ELF-1 (cell line): ENCODE data around the gene SND1.

Experiments used
- DNase-seq: peaks from one replicate; pipeline ENCODE4 v3.0.0-alpha.2; 2016; ENCODE audit warnings: low read depth, low spot score

SND1 gene

DNA sequence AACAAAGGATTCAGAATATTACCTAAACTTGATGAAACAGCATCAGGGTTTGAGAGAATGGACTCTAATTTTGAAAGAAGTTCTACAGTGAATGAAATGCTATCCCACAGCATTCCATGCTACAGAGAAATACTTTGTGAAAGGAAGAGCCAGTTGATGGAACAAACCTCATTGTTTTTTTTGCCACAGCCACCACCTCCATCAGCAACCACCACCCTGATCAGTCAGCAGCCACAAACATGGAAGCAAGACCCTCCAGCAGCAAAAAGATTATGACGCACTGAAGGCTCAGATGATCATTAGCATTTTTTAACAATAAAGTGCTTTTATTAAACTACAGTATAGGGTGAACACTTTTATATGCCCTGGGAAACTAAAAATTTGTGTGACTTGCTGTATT, 280.5 kb downstream of the SND1 start:
- no peak for DNase-seq

DNA sequence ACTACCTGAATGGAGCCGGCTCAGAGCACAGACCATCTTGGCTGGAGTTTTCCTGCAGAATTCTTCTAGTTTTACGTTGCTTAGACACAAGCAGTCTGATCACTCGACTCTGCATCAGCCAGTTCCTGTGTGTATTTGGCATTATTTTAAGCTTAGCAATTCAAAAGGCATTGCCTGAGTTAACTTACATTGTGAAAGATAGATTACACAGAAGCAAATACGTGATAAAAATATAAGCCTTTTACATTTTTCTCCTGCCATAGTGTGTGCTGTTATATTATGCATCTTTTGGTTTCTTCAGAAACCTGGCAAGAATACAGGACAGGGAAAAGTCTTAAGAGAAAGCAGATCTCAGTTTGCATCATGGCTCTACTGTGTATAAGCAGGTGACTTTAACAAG, 281.2 kb downstream of the SND1 start:
- DNase-seq, result no peak

DNA sequence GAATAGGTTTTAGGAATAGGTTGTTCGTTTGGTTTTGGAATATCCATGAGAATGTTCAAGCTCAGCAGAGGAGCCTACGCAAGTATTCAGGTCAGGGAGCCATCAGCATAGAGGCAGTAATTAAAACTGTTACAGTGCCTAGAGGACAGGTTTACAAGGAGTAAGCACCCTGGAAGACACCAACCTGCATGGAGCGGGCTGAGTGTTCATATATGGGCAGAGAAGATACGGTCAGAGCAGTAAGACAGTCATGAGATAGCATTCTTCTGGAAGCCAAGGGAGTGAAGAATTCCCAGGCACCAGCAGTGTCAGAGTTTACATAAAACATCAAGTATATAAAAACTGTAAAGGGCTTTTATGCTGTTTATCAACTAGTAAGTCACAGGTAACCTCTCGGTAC, 282.7 kb downstream of the SND1 start:
- DNase-seq, result no peak

DNA sequence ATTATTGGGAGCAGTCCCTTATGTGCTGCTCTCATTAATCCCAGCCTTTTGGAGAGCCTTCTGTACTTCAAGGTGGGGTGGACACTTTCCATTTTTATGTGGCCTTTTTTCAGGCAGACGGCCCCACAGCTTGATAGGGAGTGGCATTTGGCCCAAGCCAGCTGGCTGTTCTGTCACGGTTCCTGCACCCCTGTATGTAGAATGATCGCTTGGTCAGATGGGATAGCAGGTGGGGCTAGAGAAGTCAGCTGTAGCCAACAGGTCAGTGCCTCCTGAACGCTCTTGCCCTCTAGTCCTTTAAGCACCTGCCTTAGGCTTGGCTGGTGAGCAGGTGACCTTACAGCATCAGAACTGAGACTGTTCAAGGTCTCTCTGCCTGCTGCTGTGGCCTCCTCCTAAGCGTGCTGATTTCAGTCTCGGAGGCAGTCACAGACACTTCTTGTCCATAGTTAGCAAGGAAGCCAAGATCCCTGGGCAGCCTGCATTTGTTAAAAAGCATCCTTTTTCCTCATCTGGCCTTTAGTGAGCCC, 283.9 kb downstream of the SND1 start:
- no peak for DNase-seq

DNA sequence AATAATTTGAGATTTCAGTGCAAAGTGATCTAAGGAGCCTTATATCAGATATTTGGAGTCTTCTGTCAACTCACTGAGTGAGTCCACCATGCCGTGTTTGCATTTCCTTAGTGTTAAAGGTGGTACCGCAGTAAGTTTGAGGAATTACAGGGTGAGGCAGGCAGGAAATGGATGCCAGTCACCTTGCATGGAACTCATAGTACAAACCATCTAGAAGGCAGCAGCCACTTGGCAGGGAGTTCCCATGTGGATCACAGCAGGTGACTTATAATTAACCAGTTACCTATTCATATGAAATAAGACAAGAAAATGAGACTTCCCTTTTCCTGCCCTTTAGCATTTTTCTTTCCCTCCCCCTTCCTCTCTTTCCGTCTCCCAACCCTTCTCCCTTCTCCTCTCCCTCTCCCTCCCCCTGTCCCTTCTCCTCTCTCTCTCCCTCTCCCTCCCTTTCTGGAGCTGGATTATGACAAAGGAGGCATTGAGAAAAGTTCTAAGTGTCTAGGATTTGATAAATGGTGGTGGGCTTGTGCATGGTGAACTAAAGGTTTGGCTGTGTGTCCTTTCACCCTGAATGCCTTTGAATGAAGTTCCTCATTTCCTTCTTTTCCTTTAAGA, 285.2 kb downstream of the SND1 start:
- DNase-seq, result no peak

DNA sequence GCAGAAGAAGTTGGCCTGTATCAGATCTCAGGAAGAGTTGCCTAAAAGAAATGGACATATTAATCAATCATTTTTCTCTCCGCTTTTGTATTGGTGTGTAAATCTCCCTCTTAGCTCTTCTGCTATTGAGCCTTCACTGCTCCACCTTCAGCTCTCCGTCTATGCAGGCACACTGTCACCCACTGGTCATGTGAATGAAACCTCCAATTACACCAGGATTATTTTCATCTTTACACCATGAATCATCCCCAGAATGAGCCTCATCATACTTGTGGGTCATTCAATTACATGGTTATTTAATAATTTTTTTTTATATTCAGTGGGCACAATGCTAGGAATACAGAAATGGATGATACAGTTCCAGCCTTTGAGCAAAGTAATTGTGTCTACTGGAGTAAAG, 286.6 kb downstream of the SND1 start:
- DNase-seq, result no peak

DNA sequence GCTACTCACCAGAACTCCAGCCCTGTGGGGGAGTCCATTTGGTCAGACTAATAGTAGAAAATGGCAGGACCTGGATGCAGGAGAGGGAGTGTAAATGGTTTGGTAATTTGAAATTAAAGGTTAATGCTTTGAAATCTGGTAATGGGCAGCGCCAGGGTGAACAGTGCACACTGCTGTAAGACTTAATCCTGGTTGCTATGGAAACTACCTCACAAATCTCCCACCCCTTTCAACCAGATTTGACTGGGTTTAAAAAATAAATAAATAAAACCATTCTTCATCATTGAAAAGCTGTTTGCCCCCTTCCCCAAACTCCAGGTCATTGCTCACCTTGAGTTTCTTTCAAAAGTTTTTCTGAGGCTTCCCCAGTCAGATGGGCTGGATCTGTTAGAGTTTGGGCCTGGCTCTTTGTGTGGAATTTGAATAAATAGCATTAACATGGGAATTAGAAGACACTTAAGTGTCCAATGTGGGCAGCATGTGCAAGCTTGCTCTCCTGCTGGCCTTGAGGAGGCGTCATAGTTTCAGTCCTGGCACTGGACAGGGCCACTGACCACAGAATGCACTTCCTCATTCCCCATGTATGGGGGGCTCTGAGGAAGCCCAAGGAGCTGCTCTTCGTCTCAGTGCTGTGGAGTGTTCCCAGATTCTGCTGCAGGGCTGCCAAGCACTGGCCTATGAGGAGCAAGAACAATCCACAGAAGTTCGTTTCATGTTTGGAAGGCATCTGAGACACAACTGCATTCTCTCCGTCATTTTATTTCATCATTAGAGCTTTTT, 288.6 kb downstream of the SND1 start:
- DNase-seq, result no peak

DNA sequence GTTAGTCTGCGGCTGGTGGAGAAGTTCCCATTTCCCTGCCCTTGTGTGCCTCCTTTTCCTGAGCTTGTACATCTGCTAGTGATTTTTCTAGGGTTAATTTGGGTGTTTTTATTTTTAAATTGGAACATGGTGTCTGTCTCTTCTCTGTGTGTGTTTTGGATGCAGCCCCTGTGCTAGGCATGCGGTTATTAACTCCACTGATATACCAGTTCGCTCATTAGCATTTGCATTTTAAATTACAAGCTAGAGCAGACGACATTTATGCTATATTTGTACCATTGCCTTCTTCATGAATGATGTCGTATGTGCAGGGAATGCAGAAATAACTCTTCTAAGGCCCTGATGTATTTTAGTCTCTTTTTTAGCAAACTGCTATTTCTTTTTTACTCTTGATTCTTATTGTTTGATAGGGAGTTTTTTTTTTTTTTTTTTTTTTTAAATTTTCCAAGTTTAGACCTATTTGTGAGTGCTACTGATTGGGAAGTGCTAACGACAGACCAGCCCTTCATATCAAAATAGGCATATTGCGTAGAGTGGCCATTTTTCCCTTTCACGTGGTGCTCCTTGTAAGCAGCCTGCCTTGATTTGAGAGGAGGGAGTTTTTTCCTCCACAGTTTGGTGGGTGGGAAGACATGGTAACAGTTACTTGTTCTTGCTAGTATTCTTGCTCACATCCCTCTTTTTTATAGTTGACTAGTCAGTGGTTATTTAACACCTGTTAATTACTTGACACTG, 289.6 kb downstream of the SND1 start:
- DNase-seq, result no peak

DNA sequence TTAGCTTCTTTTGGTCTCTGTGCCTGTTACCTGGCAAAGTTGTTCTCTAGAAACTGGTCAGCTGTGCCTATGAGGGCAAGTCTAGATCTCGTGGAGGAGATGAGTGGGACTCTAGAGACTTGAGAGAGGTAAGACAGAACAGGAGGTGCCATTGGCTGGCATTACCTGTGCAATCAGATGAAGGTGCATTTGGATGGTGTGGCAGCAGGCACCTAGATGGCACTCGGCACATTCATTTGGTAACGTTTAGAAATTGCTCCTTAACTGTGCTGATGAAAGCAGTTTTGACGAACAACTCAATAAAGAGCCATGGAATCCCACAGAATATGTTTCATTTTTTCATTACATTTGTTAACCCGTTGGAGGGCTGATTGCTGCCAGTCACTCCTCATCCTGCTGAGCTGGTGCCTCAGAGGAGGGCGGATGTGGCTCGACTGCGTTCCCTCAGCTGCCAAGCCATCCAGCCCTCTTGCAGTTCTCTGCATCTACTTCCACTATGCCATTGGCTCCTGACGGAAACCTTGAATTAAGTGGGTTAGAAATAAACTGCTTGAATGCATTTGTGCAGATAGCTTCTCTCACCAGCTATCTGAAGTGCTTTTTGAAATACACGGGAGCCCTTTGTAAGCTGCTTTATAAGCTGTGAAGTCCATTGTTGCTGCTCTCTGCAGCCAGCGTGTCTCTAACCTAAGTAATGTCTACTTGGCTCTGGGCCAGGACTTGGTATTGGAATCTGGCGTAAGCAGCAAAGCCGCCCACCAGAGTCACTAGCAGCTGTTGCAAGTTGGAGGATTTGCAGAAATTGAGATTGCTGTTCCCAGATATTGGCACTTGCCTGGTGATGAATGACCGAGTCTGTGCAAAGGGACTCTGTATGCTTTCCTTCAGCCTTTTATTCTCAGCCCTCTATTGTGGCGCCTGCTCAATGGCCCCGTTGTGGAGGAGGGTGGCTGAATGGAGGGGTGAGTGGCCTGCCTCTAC, 291.8 kb downstream of the SND1 start:
- DNase-seq, result no peak

DNA sequence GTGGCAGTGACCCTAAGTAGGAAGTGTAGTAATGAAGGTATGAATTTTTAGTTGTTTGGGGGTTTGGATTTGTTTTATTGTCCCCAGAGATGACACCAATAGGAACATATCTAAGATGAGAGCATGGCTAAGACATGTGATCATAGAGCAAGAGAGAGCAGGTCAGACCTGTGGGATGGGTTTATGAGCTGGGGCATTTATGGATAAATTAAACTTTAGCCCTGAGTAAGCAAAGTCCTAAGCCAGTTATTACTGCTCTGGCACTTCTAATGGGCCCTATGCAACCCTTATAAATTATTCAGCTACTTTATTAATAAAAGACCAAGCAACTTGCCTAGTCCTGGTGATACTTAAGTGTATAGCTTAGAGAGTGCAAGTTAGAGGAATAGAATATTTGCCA, 294.1 kb downstream of the SND1 start:
- DNase-seq, result no peak

DNA sequence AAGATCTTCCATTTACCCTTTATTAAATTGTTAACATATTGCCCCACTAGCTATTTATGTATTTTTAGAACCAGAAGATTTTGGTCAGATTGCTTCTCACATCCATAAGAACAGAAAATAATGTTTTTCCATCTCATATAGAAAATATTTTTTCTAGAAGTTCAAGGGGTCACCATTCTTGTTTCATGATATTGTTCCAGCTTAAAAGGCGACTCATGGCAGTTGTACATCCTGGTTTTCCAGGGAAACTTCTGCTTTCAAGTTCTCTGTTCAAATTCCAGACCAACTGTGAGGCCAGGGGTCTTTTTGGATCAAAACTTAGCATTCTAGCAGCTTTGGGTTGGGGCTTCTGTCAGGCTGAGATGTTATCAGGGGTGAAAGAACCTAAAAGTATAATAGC, 294.9 kb downstream of the SND1 start:
- no peak for DNase-seq

DNA sequence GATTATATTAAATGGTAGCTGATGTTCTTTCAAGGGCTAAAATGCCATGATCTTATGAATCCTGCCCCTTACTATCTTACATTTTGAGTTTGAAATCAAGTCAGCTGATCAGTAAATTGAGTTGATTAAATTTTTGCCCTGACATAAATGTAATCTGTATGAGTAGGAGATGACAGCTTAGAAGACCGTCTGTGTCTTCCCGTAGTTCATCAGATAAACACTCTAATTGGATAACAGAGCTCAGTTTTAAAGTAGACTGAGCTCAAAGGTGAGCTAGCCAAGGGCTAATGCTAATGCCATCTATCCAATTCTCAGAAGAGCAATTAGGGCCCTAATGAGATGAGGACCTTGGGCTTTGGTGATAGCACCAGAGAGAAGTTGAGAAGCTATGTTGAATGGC, 296.3 kb downstream of the SND1 start:
- no peak for DNase-seq

DNA sequence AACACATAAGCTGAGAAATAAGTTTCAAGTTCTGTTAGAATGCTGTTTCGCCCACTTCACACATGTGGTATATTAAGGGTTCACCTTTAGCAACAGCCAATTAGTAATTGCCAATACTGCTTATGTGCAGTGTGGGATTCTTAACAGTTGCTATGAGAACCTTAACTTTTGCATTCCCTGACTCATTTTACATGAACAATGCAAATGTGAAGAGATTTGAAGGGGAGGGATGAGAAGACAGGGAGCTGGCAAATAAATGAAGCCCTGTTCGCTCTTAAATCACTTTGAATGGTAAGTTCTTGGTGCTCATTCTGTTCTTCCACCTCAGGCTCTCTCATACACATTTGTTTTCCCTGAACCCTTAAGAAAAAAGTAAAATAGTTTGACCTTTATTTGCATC, 296.9 kb downstream of the SND1 start:
- DNase-seq, result no peak

DNA sequence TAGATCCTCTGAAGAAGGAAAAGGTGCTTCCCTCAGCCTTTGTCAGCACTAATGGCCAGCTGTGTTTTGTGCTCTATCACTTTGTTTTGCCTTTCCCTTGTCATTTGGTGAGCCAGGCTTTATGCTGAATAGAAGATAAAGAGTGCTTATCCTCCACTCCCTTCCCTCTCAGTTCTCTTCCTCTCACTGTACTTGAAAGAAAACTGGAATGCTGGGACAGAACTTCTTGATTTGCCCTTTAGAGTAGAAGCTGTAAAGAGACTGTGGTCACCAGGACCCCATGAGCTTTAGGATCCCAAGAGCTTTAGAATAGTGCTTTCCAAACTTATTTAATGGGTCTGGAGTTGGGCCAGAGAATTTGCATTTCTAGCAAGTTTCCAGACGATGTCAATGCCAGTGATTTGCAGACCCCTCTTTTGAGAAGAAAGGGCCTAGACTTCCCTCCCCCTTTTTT, 297.8 kb downstream of the SND1 start:
- peak; percentile 20 for DNase-seq

DNA sequence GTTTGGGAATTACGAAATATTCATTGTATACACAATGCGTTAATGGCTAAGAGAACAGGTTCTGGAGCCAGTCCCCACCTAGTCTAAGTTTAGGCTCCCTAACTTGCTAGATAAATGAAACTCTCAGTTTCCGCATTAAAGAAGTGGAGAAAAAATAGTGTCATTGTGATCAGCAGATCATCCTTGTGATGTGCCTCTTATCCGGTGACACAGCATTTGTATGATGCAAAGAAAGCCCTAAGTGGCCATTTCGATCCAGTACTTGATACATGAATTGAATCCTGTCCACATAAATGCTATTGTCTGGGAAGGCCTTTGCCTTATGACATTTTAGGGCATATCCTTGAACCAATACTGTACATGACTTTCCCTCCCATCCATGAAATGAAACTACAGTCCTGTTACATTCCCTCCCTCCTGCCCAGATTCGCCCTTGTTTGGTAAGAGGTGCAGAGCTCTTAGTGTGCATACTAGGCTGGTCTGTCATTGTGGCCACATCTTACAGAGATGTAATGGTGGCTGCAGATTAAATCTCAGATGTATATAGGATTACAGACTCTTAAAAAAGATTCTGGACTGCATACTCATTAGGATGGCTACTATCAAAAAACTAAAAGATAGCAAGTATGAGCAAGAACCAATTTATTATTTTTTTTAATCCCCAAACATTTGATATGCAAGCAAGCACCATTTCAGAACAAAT, 298.4 kb downstream of the SND1 start:
- DNase-seq, result no peak

DNA sequence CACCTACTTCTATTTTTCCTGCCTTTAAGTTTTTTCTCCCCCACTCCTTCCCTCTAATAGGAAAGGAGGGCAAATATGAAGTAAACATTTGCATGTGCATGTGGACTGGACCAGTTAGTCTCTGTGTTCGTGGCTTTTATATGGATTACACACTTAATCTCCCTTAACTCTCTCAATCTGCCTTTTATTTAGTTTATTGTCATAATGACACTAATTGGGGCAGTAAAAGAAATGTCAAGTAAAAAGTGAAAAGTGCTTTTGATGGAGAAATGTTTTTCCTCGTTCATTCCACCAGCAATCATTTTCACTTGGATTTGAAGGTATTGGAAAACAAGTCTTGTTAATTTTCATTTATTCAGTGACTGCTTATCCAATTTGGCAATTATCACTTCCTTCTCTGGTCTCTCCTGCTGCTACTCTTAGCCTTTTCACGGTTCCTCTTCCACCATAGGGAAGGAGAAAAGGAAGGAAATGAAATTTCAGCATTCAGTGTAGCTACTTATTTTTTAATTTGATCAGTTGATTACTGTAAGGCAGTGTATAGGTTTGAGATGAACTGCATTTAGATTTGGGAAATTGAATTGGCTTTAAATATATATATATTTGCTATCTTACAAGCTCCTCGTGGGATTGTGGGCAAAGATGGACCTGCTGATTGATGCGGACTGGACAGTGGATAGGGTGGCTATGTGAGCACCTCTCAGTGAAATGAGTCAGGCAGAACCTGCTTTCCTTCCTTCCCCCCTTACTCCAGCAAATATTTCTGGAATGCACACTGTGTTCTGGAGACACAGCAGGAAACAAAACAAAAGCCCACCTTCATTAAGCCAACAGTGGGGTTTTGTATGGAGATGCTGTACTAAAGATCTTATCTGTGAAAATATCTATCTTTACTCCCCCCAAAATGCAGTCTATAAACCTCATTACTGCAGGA, 301.7 kb downstream of the SND1 start:
- DNase-seq, result peak; percentile 46

DNA sequence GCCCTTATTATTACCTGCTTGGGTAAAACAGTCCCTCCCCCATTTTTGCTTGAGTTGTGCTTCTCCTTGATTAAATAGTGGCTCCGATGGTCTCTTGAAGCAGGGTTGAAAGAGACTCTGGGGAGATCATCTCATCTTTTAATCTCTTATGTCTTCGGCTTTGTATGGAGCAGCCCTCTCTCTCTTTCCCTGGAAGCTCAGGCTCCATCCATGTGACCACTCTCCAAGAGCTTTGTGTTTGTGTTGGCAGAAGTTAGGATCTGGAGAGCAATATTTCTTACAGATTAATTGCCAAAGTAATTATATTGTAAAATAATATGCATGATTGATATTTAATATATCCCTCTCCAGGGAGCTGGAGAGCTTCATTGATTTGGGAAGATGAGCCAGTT, 302.4 kb downstream of the SND1 start:
- DNase-seq, result no peak

DNA sequence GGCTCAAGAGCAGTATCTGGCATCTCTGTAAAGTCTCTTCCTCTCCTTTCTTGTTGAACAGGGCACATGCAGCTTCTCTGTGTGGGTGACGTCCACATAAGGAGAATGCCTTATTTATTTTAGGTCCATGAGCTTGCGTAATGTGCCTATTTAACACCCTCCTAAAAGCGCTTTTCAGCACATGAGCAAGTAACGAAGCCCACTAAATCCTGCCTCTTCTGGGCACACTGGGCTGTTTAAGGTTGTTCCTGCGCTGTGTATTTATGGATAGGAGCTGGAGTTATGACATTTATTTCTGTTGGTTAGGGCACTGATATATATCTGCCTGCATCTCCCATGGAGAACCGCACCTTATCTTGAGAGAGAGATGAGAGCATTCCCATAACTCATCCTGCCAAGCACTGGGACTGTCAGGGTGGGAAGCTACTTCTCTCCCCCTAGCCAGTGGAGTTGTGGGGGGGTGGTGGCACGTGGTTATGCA, 303.1 kb downstream of the SND1 start:
- no peak for DNase-seq

DNA sequence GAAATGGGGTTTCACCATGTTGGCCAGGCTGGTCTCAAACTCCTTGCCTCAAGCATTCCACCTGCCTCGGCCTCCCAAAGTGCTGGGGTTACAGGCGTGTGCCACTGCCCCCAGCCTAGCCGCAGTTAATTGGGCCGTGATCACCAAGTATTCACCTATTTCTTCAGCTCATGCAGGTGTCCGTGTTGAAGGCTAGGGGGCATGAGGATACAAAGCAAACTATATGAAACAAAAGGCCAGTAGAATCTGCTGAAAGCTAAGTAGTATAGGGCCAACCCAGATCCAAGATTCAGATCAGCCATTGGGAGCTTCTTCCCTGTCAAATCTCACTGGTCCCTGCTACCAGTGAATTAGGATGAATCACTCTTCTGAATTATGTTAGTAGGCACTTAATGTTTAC, 305.9 kb downstream of the SND1 start:
- DNase-seq, result no peak
